IPS-NIHi7 (cell line): Measurements from ENCODE around the gene TCF23.
"Not testable (repeated sequence)": the region's sequence is repeated elsewhere in the genome, so short reads cannot be mapped to it uniquely, and the experiment has no call there.

ENCODE experiments used
- DNase-seq: peaks from one replicate; pipeline ENCODE4 v3.0.0; 2012; ENCODE audit warnings: mixed read lengths; ENCODE audit errors: extremely low spot score

Gene TCF23

GRCh38 chr2:27154488-27154887 lies 5.7 kb downstream of the TCF23 start:
- DNase-seq = no peak

GRCh38 chr2:27155069-27155520 lies 6.3 kb downstream of the TCF23 start:
- no peak for DNase-seq

- no peak for DNase-seq
These were observed 9.7 kb downstream of the TCF23 start for GRCh38 chr2:27158468-27158867.

GRCh38 chr2:27159271-27159670 lies 10.5 kb downstream of the TCF23 start:
- DNase-seq = no peak

GRCh38 chr2:27160191-27160590 lies 11.4 kb downstream of the TCF23 start:
- DNase-seq = no peak

GRCh38 chr2:27162151-27163121 lies 13.6 kb downstream of the TCF23 start:
- no peak for DNase-seq

- DNase-seq = no peak
These were observed 16.4 kb downstream of the TCF23 start for GRCh38 chr2:27164960-27165763.

- no peak for DNase-seq
These were observed 22.0 kb downstream of the TCF23 start for GRCh38 chr2:27170581-27171337.

GRCh38 chr2:27171351-27171848 lies 22.6 kb downstream of the TCF23 start:
- DNase-seq = no peak

- DNase-seq = no peak
These were observed 25.8 kb downstream of the TCF23 start for GRCh38 chr2:27174638-27175037.

- DNase-seq = no peak
These were observed 26.5 kb downstream of the TCF23 start for GRCh38 chr2:27175330-27175729.

GRCh38 chr2:27175781-27176180 lies 27.0 kb downstream of the TCF23 start:
- not testable (repeated sequence) for DNase-seq

- DNase-seq = no peak
These were observed 28.9 kb downstream of the TCF23 start for GRCh38 chr2:27177441-27178351.

- no peak for DNase-seq
These were observed 29.7 kb downstream of the TCF23 start for GRCh38 chr2:27178469-27178868.

- no peak for DNase-seq
These were observed 30.7 kb downstream of the TCF23 start for GRCh38 chr2:27179344-27180000.

GRCh38 chr2:27182346-27182745 lies 33.5 kb downstream of the TCF23 start:
- no peak for DNase-seq

GRCh38 chr2:27184115-27184514 lies 35.3 kb downstream of the TCF23 start:
- no peak for DNase-seq

- DNase-seq = no peak
These were observed 36.7 kb downstream of the TCF23 start for GRCh38 chr2:27185331-27186026.

- no peak for DNase-seq
These were observed 38.0 kb downstream of the TCF23 start for GRCh38 chr2:27186613-27187345.
